ENCODE measurements around the gene GAPDH.
"Not testable (repeated sequence)": the region's sequence is repeated elsewhere in the genome, so short reads cannot be mapped to it uniquely, and the experiment has no call there.

GAPDH gene

DNA sequence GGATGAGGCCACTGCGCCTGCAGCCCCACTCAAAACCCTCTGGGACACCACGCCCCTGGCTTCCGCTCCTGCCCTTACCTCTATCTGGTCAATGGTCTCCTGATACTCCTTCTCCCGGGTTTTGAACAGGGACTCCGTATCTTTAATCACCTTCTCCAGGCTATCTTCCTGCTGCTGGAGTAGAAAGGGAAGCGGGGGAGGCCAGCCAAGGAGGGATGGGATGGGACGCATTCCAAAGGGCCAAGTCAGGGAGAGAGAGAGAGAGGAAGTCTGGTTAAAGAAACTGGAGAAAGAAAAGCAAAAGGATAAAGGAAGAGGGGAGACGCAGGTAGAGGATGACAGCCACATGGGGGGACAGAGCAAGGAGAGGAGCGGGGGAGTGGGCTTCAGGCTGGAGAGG, 13.7 kb downstream of the GAPDH start:
- no peak for DNase-seq

DNA sequence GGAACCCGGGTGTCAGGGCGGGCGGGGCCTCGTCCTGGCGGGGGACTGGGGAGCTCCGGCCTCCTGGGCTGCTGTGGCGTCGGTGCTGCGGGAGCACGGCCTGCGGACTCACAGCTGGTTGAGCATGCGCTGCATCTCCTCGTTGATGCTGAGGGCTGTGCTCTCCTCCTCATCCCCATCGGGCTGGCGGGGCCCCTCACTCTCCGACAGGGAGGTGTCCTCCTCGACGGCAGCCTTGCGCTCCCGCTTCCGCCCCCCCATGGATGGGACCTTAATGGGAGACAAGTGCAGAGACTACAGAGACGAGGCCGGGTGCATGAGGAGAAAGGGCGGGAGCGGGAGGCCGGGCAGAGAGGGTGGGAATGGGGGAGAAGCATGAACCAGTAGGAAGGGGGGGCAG, 14.2 kb downstream of the GAPDH start:
- DNase-seq: no peak

DNA sequence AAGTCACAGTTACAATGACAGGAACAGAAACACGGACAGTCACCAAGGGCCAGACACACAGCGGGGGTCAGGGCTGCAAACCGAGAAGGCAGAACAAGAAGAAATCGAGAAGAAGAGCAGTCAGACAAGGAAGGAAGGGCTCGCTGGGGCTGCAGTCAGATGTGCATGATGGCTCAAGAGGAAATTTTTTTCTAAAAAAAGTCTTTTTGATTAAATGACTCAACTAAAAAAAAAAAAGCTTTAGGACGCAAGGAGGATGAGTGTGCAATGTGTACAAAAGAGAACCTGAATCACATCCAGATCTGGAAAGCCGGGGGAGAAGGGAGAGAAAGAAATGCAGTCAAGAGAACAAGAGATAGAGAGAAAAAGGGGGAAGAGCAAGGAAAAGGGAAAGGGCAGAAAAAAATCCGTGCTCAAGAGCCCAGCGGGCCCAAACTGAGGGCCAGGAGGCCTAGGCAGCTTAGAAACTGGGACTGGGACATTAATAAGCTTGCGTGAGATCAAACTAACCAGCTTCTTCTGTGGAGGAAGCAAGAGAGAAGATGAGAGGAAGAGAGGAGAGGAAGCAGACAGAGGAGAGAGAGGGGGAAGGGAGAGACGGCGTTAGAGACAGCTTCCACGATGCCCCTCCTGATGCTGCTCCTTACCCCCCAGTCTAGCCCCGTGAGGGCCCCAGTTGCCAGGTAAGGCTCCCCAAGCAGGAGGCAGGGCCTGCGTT, 14.8 kb downstream of the GAPDH start:
- no peak for DNase-seq

GRCh38 chr12:6549684-6550151, 15.4 kb downstream of the GAPDH start:
- DNase-seq: no peak

DNA sequence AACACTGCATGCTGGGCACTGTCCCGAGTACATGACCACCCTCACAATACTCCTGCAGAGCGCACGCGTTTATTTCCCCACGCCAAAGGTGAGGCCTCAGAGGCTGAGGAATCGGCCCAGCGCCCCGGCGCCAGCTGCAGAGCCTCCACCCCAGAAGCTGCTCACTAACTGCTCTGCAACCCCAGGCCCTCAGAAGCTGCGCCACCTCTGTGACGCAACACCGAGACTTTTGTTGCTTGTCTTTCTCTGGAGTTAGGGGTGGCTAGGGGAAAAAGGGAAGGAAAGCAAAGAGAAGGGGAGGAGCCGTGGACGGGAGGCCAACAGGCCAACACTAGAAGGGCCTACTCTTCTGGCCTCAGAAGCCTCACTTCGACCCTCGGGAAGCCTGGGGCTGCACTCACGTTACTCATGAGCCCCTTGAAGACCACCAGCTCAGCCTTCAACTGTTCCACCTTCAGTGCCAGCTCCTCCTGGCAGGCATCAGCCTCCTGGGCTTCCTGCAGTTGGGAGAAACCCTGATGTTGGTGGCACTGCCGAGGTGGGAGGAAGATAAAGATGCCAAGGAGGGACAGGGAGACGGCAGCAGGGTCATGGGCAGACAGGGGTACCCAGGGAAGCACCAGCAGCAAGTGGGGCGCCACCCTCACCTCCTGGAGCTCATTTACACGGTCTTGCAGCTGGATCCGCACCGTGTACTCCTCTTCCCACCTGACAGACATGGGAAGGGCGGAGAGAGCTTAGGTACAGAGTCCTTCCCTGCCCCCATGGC, 16.2 kb downstream of the GAPDH start:
- peak; percentile 60 for DNase-seq

DNA sequence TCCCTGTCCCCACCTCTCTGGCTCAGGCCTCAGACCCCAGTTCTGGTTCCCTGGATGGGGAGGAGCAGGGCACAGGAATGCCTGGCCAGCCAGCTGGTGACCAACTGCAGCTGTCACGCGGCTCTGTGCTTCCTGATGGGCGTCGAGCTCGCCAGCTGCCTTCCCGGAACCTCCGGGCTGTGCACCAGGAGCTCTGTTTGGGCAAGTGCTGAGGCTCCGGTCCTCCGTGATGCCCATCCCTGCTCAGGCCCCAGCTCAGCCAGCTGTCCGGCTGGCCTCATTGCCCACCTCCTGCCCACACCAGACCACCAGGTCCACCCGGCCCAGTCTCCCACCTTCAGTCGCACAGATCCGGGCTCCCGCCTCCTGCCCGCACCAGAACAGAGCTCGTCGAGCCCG, 16.7 kb downstream of the GAPDH start:
- no peak for DNase-seq

DNA sequence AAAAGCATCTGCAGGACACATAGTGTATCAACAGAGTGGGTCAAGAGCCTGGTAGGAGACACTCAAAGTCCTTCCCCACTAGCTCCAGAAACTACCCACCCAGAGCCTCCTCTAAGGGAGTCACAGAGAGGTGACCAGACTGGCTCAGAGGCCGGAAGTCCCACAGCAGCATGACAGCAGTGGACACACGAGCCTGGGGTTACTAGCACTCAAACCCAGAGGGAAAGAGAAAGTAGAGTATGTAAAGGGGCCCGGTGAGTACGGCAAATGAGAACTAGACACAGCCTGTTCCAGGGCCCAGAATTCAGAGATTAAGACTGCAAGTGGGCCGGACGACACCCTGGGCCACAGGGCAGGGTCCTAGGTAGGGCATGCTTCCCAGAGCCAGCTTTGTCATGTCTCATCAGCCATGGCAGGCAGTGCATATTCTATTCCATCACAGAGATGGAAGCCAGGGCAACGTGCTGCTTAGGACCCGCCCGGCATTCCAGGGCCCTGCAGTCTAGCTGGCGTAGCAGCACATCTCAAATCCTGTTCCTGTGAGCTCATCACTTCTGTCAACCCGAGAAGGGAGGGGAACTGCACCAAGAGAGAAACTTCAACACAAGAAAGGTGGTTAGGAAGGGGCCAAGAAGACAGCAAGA, 17.3 kb downstream of the GAPDH start:
- DNase-seq: no peak

- no peak for DNase-seq
Observed at GRCh38 chr12:6552140-6552551, 17.8 kb downstream of the GAPDH start.

DNA sequence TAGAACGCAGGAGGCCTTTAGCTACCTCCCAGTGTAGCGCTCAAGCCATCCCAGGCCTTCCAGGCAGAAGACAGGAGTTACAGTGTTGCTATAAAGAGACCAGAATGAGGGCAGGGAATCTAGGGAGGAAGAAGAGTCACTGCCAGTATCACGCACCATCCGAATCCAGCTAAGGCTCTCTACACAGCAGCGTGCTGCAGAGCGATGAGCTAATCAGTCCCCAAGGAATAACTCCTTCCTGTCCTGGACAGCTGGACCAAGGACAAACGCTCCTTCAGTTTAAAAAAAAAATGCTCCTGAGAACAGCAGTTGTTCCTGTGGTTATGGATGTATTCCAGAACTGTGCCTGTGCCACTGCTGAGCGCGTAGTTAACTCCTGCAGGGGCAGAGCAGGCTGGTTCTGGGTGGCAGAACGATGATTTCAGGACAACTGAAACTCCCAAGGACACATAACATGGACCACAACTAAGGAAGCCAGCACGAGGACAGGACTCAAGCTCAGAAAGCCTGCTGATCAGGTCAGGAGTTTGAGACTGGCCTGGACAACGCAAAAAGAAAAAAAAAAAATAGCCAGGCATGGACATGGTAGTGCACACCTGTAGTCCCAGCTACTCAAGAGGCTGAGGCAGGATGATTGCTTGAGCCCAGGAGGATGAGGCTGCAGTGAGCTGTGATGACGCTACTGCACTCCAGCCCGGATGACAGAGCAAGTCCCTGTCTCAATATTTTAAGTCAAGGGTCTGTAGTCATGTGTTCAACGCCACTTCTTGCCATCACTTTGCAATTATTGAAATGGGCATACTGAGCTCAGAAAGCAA, 18.9 kb downstream of the GAPDH start:
- DNase-seq: no peak

GRCh38 chr12:6554168-6555017, 20.1 kb downstream of the GAPDH start:
- DNase-seq: no peak

DNA sequence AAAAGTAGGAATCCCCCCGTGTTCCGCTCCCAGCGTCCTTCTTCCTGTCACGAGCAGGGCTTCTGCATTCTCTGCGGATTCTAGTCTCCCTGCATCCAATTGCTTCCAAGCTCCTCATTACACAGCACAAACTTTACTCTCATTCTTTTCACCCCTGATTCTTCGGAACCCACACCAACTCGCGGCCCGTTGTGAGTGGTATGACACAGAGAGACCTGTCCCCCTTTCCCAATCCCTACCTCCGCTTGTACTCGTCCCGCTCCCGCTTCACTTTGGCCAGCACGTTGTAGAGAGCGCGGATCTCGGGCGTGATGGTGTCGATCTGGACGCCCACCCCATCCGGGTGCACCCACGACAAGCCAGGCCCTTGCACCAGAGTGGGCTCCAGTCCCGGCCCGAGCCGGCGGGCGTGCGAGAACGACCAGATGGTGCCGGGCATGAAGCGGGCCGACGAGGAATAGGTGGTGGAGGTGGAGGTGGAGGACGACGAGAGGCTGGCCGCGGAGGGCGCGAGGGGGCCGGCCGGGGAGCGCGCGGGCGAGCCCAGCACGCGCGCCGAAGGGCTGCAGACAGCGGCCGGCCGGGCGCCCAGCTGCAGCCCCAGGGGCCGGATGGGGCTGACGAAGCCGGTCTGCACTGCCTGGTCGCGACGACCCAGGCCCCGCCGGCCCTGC, 20.8 kb downstream of the GAPDH start:
- no peak for DNase-seq

- DNase-seq: not testable (repeated sequence)
Observed at GRCh38 chr12:6556496-6556817, 22.1 kb downstream of the GAPDH start.

DNA sequence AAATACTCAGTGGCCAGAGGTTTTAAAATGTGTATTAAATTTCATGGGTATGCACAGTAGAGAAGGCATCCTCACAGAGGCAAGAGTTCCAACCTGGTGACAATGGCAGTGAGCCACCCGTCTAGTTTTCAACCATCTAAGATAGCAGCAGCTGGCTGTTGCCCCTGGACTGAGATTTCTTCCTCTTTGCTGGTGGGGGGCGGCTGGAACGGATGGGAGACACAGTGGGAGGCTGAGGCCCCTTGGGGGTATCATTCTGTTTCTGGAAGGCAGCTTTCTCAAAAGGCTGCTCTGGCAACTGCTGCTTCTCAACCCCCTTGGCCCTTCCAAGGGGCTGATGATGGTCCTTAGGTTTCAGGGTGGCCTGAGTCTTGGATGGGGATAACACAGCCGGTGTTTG, 22.5 kb downstream of the GAPDH start:
- DNase-seq: no peak

DNA sequence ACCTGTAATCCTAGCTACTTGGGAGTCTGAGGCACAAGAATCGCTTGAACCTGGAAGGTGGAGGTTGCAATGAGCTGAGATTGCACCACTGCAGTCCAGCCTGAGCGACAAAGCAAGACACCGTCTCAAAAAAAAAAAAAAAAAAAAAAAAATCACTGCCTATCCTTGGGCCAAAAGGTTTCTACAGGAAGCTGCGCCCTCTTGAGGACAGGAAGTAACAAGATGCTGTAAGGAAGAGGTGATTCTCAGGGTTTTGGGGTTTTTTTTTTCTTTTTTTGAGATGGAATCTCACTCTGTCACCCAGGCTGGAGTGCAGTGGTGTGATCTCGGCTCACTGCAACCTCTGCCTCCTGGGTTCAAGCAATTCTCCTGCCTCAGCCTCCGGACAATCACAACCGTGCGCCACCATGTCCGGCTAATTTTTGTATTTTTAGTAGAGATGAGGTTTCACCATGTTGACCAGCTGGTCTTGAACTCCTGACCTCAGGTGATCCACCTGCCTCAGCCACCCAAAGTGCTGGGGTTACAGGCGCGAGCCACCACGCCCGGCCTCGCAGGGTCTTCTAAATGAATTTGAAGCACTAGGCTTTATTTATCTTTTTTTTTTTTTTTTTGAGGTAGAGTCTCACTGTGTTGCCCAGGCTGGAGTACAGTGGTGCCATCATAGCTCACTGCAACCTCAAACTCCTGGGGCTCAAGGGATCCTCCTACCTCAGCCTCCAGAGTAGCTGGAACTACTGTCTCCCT, 23.9 kb downstream of the GAPDH start:
- DNase-seq: not testable (repeated sequence)

- no peak for DNase-seq
Observed at GRCh38 chr12:6559500-6559899, 25.2 kb downstream of the GAPDH start.

GRCh38 chr12:6560501-6561205, 26.3 kb downstream of the GAPDH start:
- DNase-seq: no peak

DNA sequence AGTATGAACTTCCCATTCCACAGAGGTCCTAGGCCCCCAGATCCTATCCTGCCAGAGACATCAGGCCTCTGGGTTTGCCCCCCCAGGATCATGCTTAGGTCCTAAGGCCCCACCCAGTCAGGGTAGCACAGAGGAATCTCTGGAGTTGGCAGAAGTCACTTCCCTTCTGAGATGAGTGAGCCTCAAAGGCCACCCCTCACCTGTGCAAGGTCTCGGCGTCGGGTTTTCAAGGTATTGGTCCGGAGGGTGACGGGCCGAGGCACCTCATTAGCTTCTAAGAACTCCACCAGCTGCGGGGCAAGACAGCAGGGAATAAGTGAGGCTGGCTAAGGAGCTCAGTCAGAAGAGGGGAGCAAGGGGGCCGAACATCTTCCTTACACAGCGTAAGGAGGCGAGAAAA, 28.6 kb downstream of the GAPDH start:
- no peak for DNase-seq

DNA sequence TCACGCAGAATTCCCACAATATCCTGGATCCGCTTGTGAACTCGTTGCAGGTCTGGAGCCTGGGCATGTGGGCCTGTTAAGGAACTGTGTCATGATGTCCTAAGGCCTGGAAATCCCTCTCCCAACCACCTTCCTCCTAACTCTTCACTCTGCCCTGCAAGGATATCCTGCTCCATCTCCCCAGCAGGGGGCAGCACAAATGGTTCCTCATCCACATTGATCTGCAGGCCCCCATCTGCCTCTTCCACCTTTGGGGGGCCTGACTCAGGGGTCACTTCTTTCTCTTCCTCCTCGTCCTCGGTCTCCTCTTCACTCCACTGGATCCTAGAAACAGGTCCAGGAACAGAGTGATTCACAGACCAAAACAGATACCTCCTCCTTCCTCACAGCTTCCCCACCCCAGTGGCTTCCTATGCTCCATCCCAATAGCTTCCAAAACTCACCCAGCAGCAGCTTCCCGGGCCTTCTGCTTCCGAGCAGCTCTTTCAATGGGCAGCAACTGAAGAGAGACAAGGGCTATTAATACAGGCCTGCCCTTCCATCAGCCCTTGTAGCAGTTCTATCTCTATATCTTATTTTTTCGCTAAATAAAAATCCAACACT, 29.2 kb downstream of the GAPDH start:
- peak; percentile 17 for DNase-seq

- DNase-seq: no peak
Observed at GRCh38 chr12:6567112-6567670, 32.9 kb downstream of the GAPDH start.
